MCF 10A (cell line): ENCODE data around the gene TMEM170B. TPM values are rescaled to one million over a fixed set of nuclear protein-coding genes. Genes with fewer than 3 reads are reported as not detected.

ENCODE experiments used
- BruUV-seq: library from RNA; stranded (reverse); fragments of 400-500 nt; replicated peaks from 2 replicates; lab custom pipeline; 2021; lab: Mats Ljungman, UMichigan
- CTCF ChIA-PET: fragments of 300-600 bp; sonication (Branson Sonifier 250); formaldehyde crosslinking; extraction: SDS; loops from one replicate; lab custom pipeline; 2021; ENCODE audit warnings: antibody characterized with exemption, inconsistent platforms; lab: Yijun Ruan, JAX
- POLR2A ChIA-PET: fragments of 300-600, 350-650 bp; sonication (Branson Sonifier 250); formaldehyde crosslinking; extraction: SDS; loops from one replicate; lab custom pipeline; 2020; ENCODE audit warnings: antibody characterized with exemption, inconsistent platforms; lab: Yijun Ruan, JAX
- DNase-seq: peaks from one replicate; pipeline ENCODE4 v3.0.0-alpha.2; 2018; ENCODE audit not compliant: unreplicated experiment
- H3K27ac Mint-ChIP-seq: one replicate; pipeline ENCODE4 v1.8.0; 2022; ENCODE audit warnings: mild to moderate bottlenecking, low read depth, mixed read lengths; ENCODE audit not compliant: unreplicated experiment
- H3K27me3 Mint-ChIP-seq: one replicate; pipeline ENCODE4 v1.8.0; 2022; ENCODE audit warnings: mixed read lengths; ENCODE audit not compliant: insufficient read depth, unreplicated experiment
- H3K36me3 Mint-ChIP-seq: one replicate; pipeline ENCODE4 v1.8.0; 2022; ENCODE audit warnings: mild to moderate bottlenecking, moderate library complexity, mixed read lengths; ENCODE audit not compliant: insufficient read depth, unreplicated experiment
- H3K4me1 Mint-ChIP-seq: one replicate; pipeline ENCODE4 v1.8.0; 2022; ENCODE audit warnings: mixed read lengths; ENCODE audit not compliant: insufficient read depth, unreplicated experiment
- H3K4me3 Mint-ChIP-seq: one replicate; pipeline ENCODE4 v1.8.0; 2022; ENCODE audit warnings: mild to moderate bottlenecking, moderate library complexity, mixed read lengths; ENCODE audit not compliant: unreplicated experiment
- H3K9me3 Mint-ChIP-seq: one replicate; pipeline ENCODE4 v1.8.0; 2022; ENCODE audit warnings: mixed read lengths; ENCODE audit not compliant: unreplicated experiment
- intact Hi-C: fragments of 100-400 bp; cut with micrococcal nuclease; formaldehyde crosslinking; loops from 2 replicates; pipeline ENCODE4 v1.14.1; 2022
- total RNA-seq: library from RNA; stranded (reverse); gene quantifications from 2 replicates; pipeline ENCODE4 v1.2.3, GENCODE V29; 2022
- TF ChIP-seq, protein P1 (sequence below): fragments of 200-600 bp; IDR thresholded peaks from one replicate; pipeline ENCODE4 v1.8.0; 2022; ENCODE audit warnings: antibody characterized with exemption, mild to moderate bottlenecking; ENCODE audit not compliant: unreplicated experiment

TMEM170B gene
- total RNA-seq, 1 experiment from 2014 or later = 0.70 TPM

DNA sequence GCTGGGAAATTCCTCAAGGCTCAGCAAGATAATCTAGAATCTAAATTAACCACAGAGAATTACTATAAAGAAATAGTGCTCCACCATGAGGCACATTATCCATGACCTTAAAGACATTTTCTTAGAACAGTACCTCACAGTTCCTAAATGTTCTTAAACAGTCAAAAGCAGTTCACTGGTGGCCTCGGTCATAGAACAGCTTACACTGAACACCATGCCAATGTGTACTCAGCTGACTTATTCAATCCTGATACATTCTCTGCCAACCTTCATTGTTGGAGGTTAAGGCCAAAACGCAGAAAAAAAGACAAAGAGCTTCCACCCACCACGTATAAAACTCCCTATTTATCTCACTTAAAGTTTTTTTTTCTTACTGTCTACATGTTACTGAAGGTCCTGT is 21.8 kb upstream of the TMEM170B start:
- H3K27me3 Mint-ChIP-seq = no peaks in the 10 kb centered on the region
- TF ChIP-seq, protein P1, sequence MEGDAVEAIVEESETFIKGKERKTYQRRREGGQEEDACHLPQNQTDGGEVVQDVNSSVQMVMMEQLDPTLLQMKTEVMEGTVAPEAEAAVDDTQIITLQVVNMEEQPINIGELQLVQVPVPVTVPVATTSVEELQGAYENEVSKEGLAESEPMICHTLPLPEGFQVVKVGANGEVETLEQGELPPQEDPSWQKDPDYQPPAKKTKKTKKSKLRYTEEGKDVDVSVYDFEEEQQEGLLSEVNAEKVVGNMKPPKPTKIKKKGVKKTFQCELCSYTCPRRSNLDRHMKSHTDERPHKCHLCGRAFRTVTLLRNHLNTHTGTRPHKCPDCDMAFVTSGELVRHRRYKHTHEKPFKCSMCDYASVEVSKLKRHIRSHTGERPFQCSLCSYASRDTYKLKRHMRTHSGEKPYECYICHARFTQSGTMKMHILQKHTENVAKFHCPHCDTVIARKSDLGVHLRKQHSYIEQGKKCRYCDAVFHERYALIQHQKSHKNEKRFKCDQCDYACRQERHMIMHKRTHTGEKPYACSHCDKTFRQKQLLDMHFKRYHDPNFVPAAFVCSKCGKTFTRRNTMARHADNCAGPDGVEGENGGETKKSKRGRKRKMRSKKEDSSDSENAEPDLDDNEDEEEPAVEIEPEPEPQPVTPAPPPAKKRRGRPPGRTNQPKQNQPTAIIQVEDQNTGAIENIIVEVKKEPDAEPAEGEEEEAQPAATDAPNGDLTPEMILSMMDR = no peak
- POLR2A ChIA-PET = interaction anchor here (1.1 kb wide), 1 partner anchor 9 kb away, joined by 4 read pairs; no protein-coding TSS in a partner anchor
- H3K36me3 Mint-ChIP-seq = no peaks in the 10 kb centered on the region
- CTCF ChIA-PET = interaction anchor here (0.6 to 1.5 kb wide), 3 partner anchors 19 to 447 kb away, joined by 3 to 6 read pairs (median 3); no protein-coding TSS in a partner anchor
- H3K4me1 Mint-ChIP-seq = no peaks in the 10 kb centered on the region
- H3K9me3 Mint-ChIP-seq = peaks cover 11% of the 10 kb centered on the region
- no peak for DNase-seq
- intact Hi-C loops = no loop called here
- H3K4me3 Mint-ChIP-seq = no peak overlapping the region
- BruUV-seq = no TSS peak
- H3K27ac Mint-ChIP-seq = no peak overlapping the region

- ChIA-PET CTCF (interaction anchor here (0.5 to 1.6 kb wide), 3 partner anchors 14 to 828 kb away, joined by 3 to 7 read pairs (median 4); no protein-coding TSS in a partner anchor), POLR2A (interaction anchor here (0.5 kb wide), 1 partner anchor 429 kb away, joined by 3 read pairs; the partner anchor contains the start of gene SMIM13)
- TF ChIP-seq, protein P1 = no peak
- Mint-ChIP-seq H3K27ac (no peak overlapping the region), H3K36me3 (no peaks in the 10 kb centered on the region), H3K4me3 (no peak overlapping the region), H3K27me3 (no peaks in the 10 kb centered on the region), H3K4me1 (no peaks in the 10 kb centered on the region), H3K9me3 (peaks cover 5% of the 10 kb centered on the region)
- DNase-seq = peak; percentile 79
- BruUV-seq = no TSS peak
- intact Hi-C loops = no loop called here
Measured at GRCh38 chr6:11522812-11523605, 14.5 kb upstream of the TMEM170B start.

DNA sequence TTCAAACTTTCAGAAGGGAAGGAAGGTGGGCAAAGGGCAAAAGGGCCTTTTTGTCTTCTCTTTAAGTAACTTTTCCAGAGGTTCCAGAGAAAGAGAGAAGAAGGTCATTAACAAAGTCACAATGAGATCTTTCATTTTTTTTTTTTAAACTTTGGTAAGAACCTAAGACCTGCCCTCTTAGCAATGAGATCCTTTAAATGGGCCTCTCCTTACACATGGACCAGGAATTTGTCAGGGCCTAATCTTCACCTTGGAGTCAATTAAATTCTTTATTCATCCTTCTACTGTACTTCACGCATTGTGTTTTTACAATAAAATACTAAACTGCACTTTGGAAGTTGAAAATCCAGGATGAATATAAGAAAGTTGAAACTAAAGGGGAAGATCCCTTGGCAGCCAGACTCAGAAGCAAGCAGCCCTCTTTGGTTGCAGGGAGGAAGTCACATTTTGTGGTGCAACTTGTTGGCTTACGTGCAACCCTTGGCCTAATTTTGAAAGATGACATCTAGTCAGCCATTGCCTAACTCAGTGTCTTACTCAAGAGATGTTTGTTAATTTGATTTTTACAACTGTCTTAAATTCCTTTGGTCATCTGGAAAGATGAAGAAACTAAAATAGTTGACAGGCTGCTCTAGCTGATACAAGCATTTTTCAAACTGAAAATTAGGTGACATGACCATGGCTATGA is 11.9 kb upstream of the TMEM170B start:
- H3K36me3 Mint-ChIP-seq = no peaks in the 10 kb centered on the region
- DNase-seq = peak; percentile 88
- ChIA-PET CTCF (interaction anchor here (1.2 to 2.4 kb wide), 2 partner anchors 29 to 571 kb away, joined by 3 to 6 read pairs; no protein-coding TSS in a partner anchor), POLR2A (interaction anchor here (0.6 to 1.4 kb wide), 6 partner anchors 10 to 1045 kb away, joined by 3 to 4 read pairs (median 3); no protein-coding TSS in a partner anchor)
- H3K4me1 Mint-ChIP-seq = no peaks in the 10 kb centered on the region
- H3K27ac Mint-ChIP-seq = no peak overlapping the region
- intact Hi-C loops = no loop called here
- no peaks in the 10 kb centered on the region for H3K9me3 Mint-ChIP-seq
- TF ChIP-seq, protein P1 = no peak
- H3K4me3 Mint-ChIP-seq = no peak overlapping the region
- no peaks in the 10 kb centered on the region for H3K27me3 Mint-ChIP-seq
- BruUV-seq = no TSS peak

DNA sequence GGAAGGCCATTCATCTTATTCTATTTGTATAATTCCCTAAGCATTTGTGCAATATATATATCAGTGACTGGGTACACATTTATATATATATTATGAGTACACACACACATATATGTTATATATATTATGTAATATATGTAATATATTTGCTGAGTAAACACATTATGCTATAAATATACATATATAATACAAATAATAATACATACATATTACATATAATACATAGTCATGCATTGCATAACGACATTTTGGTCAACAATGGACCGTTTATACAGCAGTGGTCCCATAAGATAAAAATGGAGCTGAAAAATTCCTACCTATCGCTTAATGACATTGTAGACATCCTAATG is 11.4 kb upstream of the TMEM170B start:
- H3K9me3 Mint-ChIP-seq = no peaks in the 10 kb centered on the region
- no peak overlapping the region for H3K4me3 Mint-ChIP-seq
- ChIA-PET CTCF (interaction anchor here (1.4 to 2.4 kb wide), 2 partner anchors 49 to 572 kb away, joined by 6 to 7 read pairs; no protein-coding TSS in a partner anchor), POLR2A (interaction anchor here (0.6 to 2.1 kb wide), 5 partner anchors 28 to 1044 kb away, joined by 3 to 4 read pairs (median 3); partner anchors contain the start of gene NEDD9)
- H3K4me1 Mint-ChIP-seq = no peaks in the 10 kb centered on the region
- intact Hi-C loops = no loop called here
- no TSS peak for BruUV-seq
- peaks cover 3% of the 10 kb centered on the region for H3K27me3 Mint-ChIP-seq
- DNase-seq = no peak
- H3K36me3 Mint-ChIP-seq = no peaks in the 10 kb centered on the region
- no peak overlapping the region for H3K27ac Mint-ChIP-seq
- TF ChIP-seq, protein P1 = no peak
